Lower lobe of right lung (tissue), 2 donors: ENCODE results near the gene CYB5R3. TPM values are rescaled to one million over a fixed set of nuclear protein-coding genes. Genes with fewer than 3 reads are reported as not detected.
A peak's percentile ranks its signal among the peaks of the same experiment; 100 is the strongest.

Experiments used
- ATAC-seq, 2 donors: fragments of 200-7000 bp; cut with Tn5 transposase; one replicate each; pipeline ENCODE4 v1.9.1; 2020 to 2022; ENCODE audit warnings: mild to moderate bottlenecking in 2 of 2, moderate library complexity in 2 of 2
- DNase-seq: peaks from one replicate; pipeline ENCODE4 v3.0.0-alpha.2; 2020
- H3K27ac ChIP-seq: fragments of 200-600 bp; one replicate; pipeline ENCODE4 v1.8.0; 2022
- H3K27me3 ChIP-seq: fragments of 200-600 bp; one replicate; pipeline ENCODE4 v1.8.0; 2022; ENCODE audit warnings: low read depth
- H3K36me3 ChIP-seq: fragments of 200-600 bp; one replicate; pipeline ENCODE4 v1.8.0; 2022; ENCODE audit warnings: mild to moderate bottlenecking
- H3K4me1 ChIP-seq: fragments of 200-600 bp; one replicate; pipeline ENCODE4 v1.8.0; 2022
- H3K4me3 ChIP-seq: fragments of 200-600 bp; one replicate; pipeline ENCODE4 v1.8.0; 2022; ENCODE audit warnings: mild to moderate bottlenecking
- H3K9me3 ChIP-seq: fragments of 200-600 bp; one replicate; pipeline ENCODE4 v1.8.0; 2022
- intact Hi-C: fragments of 100-400 bp; cut with DNase I; formaldehyde crosslinking; loops from one replicate; pipeline ENCODE4 v1.11.0; 2022
- total RNA-seq: library from RNA; stranded (reverse); fragmentation: NEBNext Ultra II Directional; extraction: Animal tissue kit (Norgen Biotek cat#: 25700); gene quantifications from one replicate; pipeline ENCODE4 v1.2.1, GENCODE V29; 2021
- TF ChIP-seq, protein P1 (sequence below): fragments of 200-600 bp; IDR thresholded peaks from one replicate; pipeline ENCODE4 v1.8.0; 2022; ENCODE audit warnings: antibody characterized with exemption, mild to moderate bottlenecking
- donor health status: DM: no; HTN: yes; CAD: no; lungs with severe emphysema.

The CYB5R3 gene
- total RNA-seq, 1 donor from 2014 or later, result 219 TPM

DNA sequence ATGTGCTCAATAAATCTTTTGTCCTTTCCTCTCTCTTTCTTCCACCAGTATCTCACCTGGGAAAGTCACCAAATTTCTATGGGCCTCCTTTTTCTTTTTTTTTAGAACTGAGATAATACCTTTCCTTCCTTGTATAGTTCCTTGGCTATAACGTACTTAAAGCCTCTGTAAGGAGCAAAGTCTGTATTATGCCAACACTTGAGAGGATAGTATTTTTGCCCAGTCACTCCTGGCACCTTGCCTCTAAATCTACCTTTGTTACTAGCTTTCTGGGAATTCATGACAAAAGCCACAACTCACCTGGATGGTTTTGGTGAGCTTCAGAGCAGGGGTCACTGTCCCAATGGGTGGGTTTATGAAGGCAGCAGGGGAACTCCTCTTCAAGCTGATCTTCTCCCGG, 46.7 kb downstream of the CYB5R3 start:
- intact Hi-C loops, result no loop called here
- Histone ChIP-seq H3K27ac (peak overlapping the region; percentile 6), H3K4me3 (no peak overlapping the region), H3K9me3 (no peaks in the 10 kb centered on the region), H3K27me3 (no peaks in the 10 kb centered on the region), H3K4me1 (peaks cover 46% of the 10 kb centered on the region), H3K36me3 (peaks cover 74% of the 10 kb centered on the region)
- TF ChIP-seq, protein P1, sequence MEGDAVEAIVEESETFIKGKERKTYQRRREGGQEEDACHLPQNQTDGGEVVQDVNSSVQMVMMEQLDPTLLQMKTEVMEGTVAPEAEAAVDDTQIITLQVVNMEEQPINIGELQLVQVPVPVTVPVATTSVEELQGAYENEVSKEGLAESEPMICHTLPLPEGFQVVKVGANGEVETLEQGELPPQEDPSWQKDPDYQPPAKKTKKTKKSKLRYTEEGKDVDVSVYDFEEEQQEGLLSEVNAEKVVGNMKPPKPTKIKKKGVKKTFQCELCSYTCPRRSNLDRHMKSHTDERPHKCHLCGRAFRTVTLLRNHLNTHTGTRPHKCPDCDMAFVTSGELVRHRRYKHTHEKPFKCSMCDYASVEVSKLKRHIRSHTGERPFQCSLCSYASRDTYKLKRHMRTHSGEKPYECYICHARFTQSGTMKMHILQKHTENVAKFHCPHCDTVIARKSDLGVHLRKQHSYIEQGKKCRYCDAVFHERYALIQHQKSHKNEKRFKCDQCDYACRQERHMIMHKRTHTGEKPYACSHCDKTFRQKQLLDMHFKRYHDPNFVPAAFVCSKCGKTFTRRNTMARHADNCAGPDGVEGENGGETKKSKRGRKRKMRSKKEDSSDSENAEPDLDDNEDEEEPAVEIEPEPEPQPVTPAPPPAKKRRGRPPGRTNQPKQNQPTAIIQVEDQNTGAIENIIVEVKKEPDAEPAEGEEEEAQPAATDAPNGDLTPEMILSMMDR, result no peak
- DNase-seq (no peak), ATAC-seq (peak in 1 of 2 donors; percentile 45)

- no peak overlapping the region for H3K4me3 ChIP-seq
- H3K27me3 ChIP-seq, result no peaks in the 10 kb centered on the region
- peaks cover 79% of the 10 kb centered on the region for H3K36me3 ChIP-seq
- peak overlapping the region; percentile 6 for H3K27ac ChIP-seq
- TF ChIP-seq, protein P1, result no peak
- no peak for ATAC-seq
- H3K9me3 ChIP-seq, result no peaks in the 10 kb centered on the region
- DNase-seq, result no peak
- H3K4me1 ChIP-seq, result peaks cover 46% of the 10 kb centered on the region
- intact Hi-C loops, result no loop called here
These were observed 47.2 kb downstream of the CYB5R3 start for GRCh38 chr22:42601879-42602465.

DNA sequence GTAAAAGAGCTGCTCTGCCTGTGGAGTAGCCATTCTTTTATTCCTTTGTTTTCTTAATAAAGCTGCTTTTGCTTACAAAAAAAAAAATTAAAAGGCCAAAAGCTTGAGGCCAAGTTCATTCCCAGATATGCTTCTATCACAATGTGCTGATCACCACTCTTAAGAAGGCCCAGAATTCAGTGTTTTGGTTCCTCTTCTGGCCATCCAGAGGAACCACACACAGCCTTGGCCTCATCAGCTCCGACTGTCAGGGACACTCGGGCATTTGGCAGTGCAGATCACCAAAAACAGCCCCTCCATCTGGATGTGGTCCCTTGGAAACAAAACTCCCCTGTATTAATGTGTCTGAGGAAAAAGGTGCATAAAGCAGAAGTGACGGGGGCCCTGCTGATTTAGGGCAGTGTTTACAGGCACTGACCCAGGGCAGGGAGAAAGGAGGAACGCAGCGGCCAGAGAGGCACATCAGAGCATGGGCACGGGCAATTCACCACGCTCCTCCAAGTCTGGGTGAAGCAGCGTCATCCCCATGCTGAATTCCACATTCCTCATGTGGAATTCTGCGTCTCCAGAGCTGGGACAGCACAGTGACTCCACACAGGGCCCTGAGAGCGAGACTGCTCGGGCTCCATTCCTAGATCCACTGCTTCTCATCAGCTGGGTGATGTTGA, 52.2 kb downstream of the CYB5R3 start:
- Histone ChIP-seq H3K27me3 (no peaks in the 10 kb centered on the region), H3K27ac (peak overlapping the region; percentile 7), H3K4me1 (peaks cover 18% of the 10 kb centered on the region), H3K4me3 (no peak overlapping the region), H3K36me3 (peaks cover 100% of the 10 kb centered on the region), H3K9me3 (no peaks in the 10 kb centered on the region)
- TF ChIP-seq, protein P1, result no peak
- DNase-seq, result no peak
- ATAC-seq, result no peak
- intact Hi-C loops, result no loop called here

GRCh38 chr22:42596336-42596735, 52.9 kb downstream of the CYB5R3 start:
- intact Hi-C loops, result no loop called here
- peak; percentile 60 to 68 for ATAC-seq
- H3K27me3 ChIP-seq, result no peaks in the 10 kb centered on the region
- H3K4me3 ChIP-seq, result no peak overlapping the region
- no peaks in the 10 kb centered on the region for H3K9me3 ChIP-seq
- DNase-seq, result no peak
- H3K36me3 ChIP-seq, result peaks cover 100% of the 10 kb centered on the region
- H3K27ac ChIP-seq, result peak overlapping the region; percentile 7
- H3K4me1 ChIP-seq, result peaks cover 12% of the 10 kb centered on the region
- TF ChIP-seq, protein P1, result no peak

GRCh38 chr22:42595434-42595833, 53.8 kb downstream of the CYB5R3 start:
- Histone ChIP-seq H3K27ac (no peak overlapping the region), H3K9me3 (no peaks in the 10 kb centered on the region), H3K36me3 (peaks cover 100% of the 10 kb centered on the region), H3K4me3 (no peak overlapping the region), H3K4me1 (peaks cover 10% of the 10 kb centered on the region), H3K27me3 (no peaks in the 10 kb centered on the region)
- intact Hi-C loops, result no loop called here
- TF ChIP-seq, protein P1, result no peak
- DNase-seq (no peak), ATAC-seq (no peak)
